Prostate gland (tissue), 2 donors: Measurements from ENCODE around the gene ARHGAP26.

Source experiments
- CTCF ChIP-seq, 4 experiments: fragments of 200-600 bp in 2 of 4; fragments of 450-650 bp in 2 of 4; sonication (generic) in 2 of 4; IDR thresholded peaks; 1 replicate in 3 of 4; 2 replicates in 1 of 4; pipeline ENCODE4 v1.5.1; 2016 to 2019; ENCODE audit warnings: antibody characterized with exemption in 4 of 4, mild to moderate bottlenecking in 2 of 4, moderate library complexity in 2 of 4
- POLR2A ChIP-seq: fragments of 450-650 bp; IDR thresholded peaks from one replicate; pipeline ENCODE4 v1.6.1; 2016; ENCODE audit warnings: antibody characterized with exemption, mild to moderate bottlenecking

GRCh38 chr5:142997591-142997990, 227.4 kb downstream of the ARHGAP26 start:
- no peak for TF ChIP-seq CTCF (IDR thresholded peaks at IDR 0.05)
- no peak for TF ChIP-seq POLR2A
